Measurements from ENCODE around the gene BZW2. TPM values are rescaled to one million over a fixed set of nuclear protein-coding genes. Genes with fewer than 3 reads are reported as not detected.

Gene BZW2
- total and polyA plus RNA-seq, 2 experiments from 2014 or later: 72.1 to 96.7 TPM

DNA sequence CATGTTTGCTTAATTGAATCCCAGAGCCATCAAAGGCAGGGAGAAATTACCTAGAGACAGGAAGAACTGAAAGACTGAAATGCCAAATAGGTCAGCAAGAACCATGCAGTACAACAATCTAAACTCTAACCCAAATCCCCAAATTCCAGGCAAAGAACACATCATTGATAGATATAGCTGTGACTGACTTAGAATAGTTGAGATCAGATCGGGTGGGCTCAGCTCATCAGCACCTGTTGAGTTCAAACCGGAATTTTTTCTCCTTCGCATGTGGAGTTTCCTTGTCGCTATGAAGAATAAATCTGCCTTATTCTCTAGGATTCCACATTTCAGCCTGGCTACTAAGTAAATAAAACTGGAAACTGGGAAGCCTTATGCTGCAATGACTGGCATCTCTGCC lies 1.8 kb upstream of the BZW2 start:
- Histone ChIP-seq H3K36me3 (replicated peaks; ENCODE audit: insufficient read depth, low read depth) (no peaks in the 10 kb centered on the region), H2AFZ (peak overlapping the region; percentile 47), H3K4me2 (peak overlapping the region; percentile 91), H3K27ac (peak overlapping the region; percentile 90), H3K9me3 (ENCODE audit: low read depth) (no peaks in the 10 kb centered on the region), H4K20me1 (ENCODE audit: insufficient read depth, poor library complexity, severe bottlenecking) (peaks cover 18% of the 10 kb centered on the region), H3K4me3 (peak overlapping the region; percentile 54), H3K4me1 (ENCODE audit: insufficient read depth) (peaks cover 30% of the 10 kb centered on the region), H3K9me2 (replicated peaks; ENCODE audit: insufficient read depth) (no peaks in the 10 kb centered on the region), H3K79me2 (peaks cover 86% of the 10 kb centered on the region), H3K27me3 (no peaks in the 10 kb centered on the region)
- 57% methylated on average over 4 of the region's 4 CpGs for WGBS (ENCODE audit: low lambda C conversion rate, missing lambda C conversion rate)
- DNase-seq (ENCODE audit: low spot score): peak; percentile 4
- TF ChIP-seq, protein P1, sequence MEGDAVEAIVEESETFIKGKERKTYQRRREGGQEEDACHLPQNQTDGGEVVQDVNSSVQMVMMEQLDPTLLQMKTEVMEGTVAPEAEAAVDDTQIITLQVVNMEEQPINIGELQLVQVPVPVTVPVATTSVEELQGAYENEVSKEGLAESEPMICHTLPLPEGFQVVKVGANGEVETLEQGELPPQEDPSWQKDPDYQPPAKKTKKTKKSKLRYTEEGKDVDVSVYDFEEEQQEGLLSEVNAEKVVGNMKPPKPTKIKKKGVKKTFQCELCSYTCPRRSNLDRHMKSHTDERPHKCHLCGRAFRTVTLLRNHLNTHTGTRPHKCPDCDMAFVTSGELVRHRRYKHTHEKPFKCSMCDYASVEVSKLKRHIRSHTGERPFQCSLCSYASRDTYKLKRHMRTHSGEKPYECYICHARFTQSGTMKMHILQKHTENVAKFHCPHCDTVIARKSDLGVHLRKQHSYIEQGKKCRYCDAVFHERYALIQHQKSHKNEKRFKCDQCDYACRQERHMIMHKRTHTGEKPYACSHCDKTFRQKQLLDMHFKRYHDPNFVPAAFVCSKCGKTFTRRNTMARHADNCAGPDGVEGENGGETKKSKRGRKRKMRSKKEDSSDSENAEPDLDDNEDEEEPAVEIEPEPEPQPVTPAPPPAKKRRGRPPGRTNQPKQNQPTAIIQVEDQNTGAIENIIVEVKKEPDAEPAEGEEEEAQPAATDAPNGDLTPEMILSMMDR (IDR thresholded peaks at IDR 0.05; ENCODE audit: poor library complexity): no peak
- TF ChIP-seq EZH2phosphoT487 (IDR thresholded peaks at IDR 0.05; ENCODE audit: low read depth, severe bottlenecking, unreplicated experiment) (no peak), EZH2 (IDR thresholded peaks at IDR 0.05; ENCODE audit: borderline replicate concordance) (no peak)

- Histone ChIP-seq H3K36me3 (replicated peaks; ENCODE audit: insufficient read depth, low read depth) (no peaks in the 10 kb centered on the region), H2AFZ (peak overlapping the region; percentile 47), H3K4me1 (ENCODE audit: insufficient read depth) (peaks cover 30% of the 10 kb centered on the region), H3K79me2 (peaks cover 86% of the 10 kb centered on the region), H3K27ac (peak overlapping the region; percentile 90), H3K27me3 (no peaks in the 10 kb centered on the region), H4K20me1 (ENCODE audit: insufficient read depth, poor library complexity, severe bottlenecking) (peaks cover 20% of the 10 kb centered on the region), H3K4me3 (peak overlapping the region; percentile 54), H3K9me3 (ENCODE audit: low read depth) (no peaks in the 10 kb centered on the region), H3K9me2 (replicated peaks; ENCODE audit: insufficient read depth) (no peaks in the 10 kb centered on the region), H3K4me2 (peak overlapping the region; percentile 91)
- DNase-seq (ENCODE audit: low spot score): peak; percentile 62
- TF ChIP-seq EZH2phosphoT487 (IDR thresholded peaks at IDR 0.05; ENCODE audit: low read depth, severe bottlenecking, unreplicated experiment) (no peak), EZH2 (IDR thresholded peaks at IDR 0.05; ENCODE audit: borderline replicate concordance) (no peak)
- TF ChIP-seq, protein P1 (IDR thresholded peaks at IDR 0.05; ENCODE audit: poor library complexity): no peak
- 3% methylated on average over 56 of the region's 57 CpGs for WGBS (ENCODE audit: low lambda C conversion rate, missing lambda C conversion rate)
These were observed 1.1 kb upstream of the BZW2 start for GRCh38 chr7:16644636-16645592.

- H3K36me3 ChIP-seq (replicated peaks; ENCODE audit: insufficient read depth, low read depth): no peaks in the 10 kb centered on the region
- H2AFZ ChIP-seq: peak overlapping the region; percentile 59
- H4K20me1 ChIP-seq (ENCODE audit: insufficient read depth, poor library complexity, severe bottlenecking): peaks cover 33% of the 10 kb centered on the region
- peaks cover 86% of the 10 kb centered on the region for H3K79me2 ChIP-seq
- peak overlapping the region; percentile 95 for H3K27ac ChIP-seq
- TF ChIP-seq, protein P1 (IDR thresholded peaks at IDR 0.05; ENCODE audit: poor library complexity): no peak
- TF ChIP-seq EZH2phosphoT487 (IDR thresholded peaks at IDR 0.05; ENCODE audit: low read depth, severe bottlenecking, unreplicated experiment) (no peak), EZH2 (IDR thresholded peaks at IDR 0.05; ENCODE audit: borderline replicate concordance) (no peak)
- 1% methylated on average over 10 of the region's 29 CpGs for WGBS (ENCODE audit: low lambda C conversion rate, missing lambda C conversion rate)
- no peaks in the 10 kb centered on the region for H3K9me2 ChIP-seq (replicated peaks; ENCODE audit: insufficient read depth)
- DNase-seq (ENCODE audit: low spot score): peak; percentile 29
- H3K4me1 ChIP-seq (ENCODE audit: insufficient read depth): peaks cover 30% of the 10 kb centered on the region
- peak overlapping the region; percentile 72 for H3K4me2 ChIP-seq
- no peaks in the 10 kb centered on the region for H3K9me3 ChIP-seq (ENCODE audit: low read depth)
- H3K27me3 ChIP-seq: no peaks in the 10 kb centered on the region
- peak overlapping the region; percentile 54 for H3K4me3 ChIP-seq
These were observed 591 bp downstream of the BZW2 start for GRCh38 chr7:16646472-16647072.

Measured in hepatocyte (in vitro differentiated cells).